Stomach (tissue), 9 donors: ENCODE data around the gene PTPRD. TPM values are rescaled to one million over a fixed set of nuclear protein-coding genes. Genes with fewer than 3 reads are reported as not detected.

ENCODE experiments used
- DNase-seq, 2 donors: peaks; one replicate each; pipeline versions ENCODE4 v3.0.0 to v3.0.0-alpha.2; 2013 to 2019
- H3K27ac ChIP-seq, 5 donors: fragments of 200-600 bp in 4 of 5; sonication (generic) in 4 of 5; one replicate each; pipeline ENCODE4 v1.5.1; 2013 to 2019; ENCODE audit warnings: mild to moderate bottlenecking in 1 of 5, moderate library complexity in 1 of 5
- H3K27me3 ChIP-seq, 3 donors: fragments of 200-600 bp; sonication (generic); one replicate each; pipeline ENCODE4 v1.5.1; 2017 to 2019; ENCODE audit warnings: mixed run types in 1 of 3
- H3K36me3 ChIP-seq, 4 donors: fragments of 200-600 bp; sonication (generic); 1 replicate in 3 of 4; 2 replicates in 1 of 4; pipeline ENCODE4 v1.5.1; 2016 to 2019
- H3K4me1 ChIP-seq, 4 donors: fragments of 200-600 bp; sonication (generic); one replicate each; pipeline ENCODE4 v1.5.1; 2016 to 2019
- H3K4me3 ChIP-seq, 4 donors: fragments of 200-600 bp; sonication (generic) in 3 of 4; one replicate each; pipeline ENCODE4 v1.5.1; 2016 to 2019; ENCODE audit warnings: mild to moderate bottlenecking in 1 of 4
- H3K9me3 ChIP-seq, 4 donors: fragments of 200-600 bp; sonication (generic); one replicate each; pipeline ENCODE4 v1.5.1; 2016 to 2019
- EP300 ChIP-seq: sonication (generic); formaldehyde crosslinking; IDR thresholded peaks from one replicate; pipeline ENCODE4 v1.6.1; 2017; ENCODE audit warnings: antibody characterized with exemption
- POLR2A ChIP-seq, 4 donors: fragments of 450-650 bp; IDR thresholded peaks; one replicate each; pipeline ENCODE4 v1.6.1; 2016; ENCODE audit warnings: antibody characterized with exemption in 4 of 4, control low read depth in 2 of 4, mild to moderate bottlenecking in 1 of 4, moderate library complexity in 1 of 4
- POLR2AphosphoS5 ChIP-seq, 3 donors: sonication (generic); formaldehyde crosslinking; IDR thresholded peaks; one replicate each; pipeline ENCODE4 v1.6.1; 2016; ENCODE audit warnings: antibody characterized with exemption in 3 of 3
- WGBS, 5 donors: extraction: QIAGEN DNeasy Blood & Tissue Kit in 3 of 5; methylation state at CpG; one replicate each; pipeline versions ENCODE4 v1.1.5 to v1.1.7; 2013 to 2018; 5-methylcytosine and 5-hydroxymethylcytosine counted together
- intact Hi-C: fragments of 100-400 bp; cut with DNase I; formaldehyde crosslinking; loops from one replicate; pipeline ENCODE4 v1.15.1; 2023; ENCODE audit warnings: low total_unique reads
- polyA plus RNA-seq, 3 donors: library from polyadenylated mRNA; stranded (reverse); fragments of 200-250 nt; gene quantifications; one replicate each; pipeline ENCODE4 v1.2.3, GENCODE V29; 2013
- total RNA-seq, 5 donors: library from RNA; depleted of rRNA; stranded (reverse); fragments of >200 nt; gene quantifications; one replicate each; pipeline versions ENCODE4 v1.1.0 to v1.2.3, GENCODE V29; 2014 to 2016
- TF ChIP-seq, protein P1 (sequence below), 7 experiments: fragments of 450-650 bp in 4 of 7; fragments of 200-600 bp in 3 of 7; sonication (generic) in 3 of 7; IDR thresholded peaks; one replicate each; pipeline ENCODE4 v1.5.1; 2016 to 2019; ENCODE audit warnings: antibody characterized with exemption in 7 of 7, control low read depth in 2 of 7, mild to moderate bottlenecking in 1 of 7
- donor health status: healthy with polysubstance abuse.
- donor health status: Bipolar disorder and iron deficiency.
- donor health status: healthy.

Gene PTPRD
- total and polyA plus RNA-seq, 8 donors = 0.12 to 53.1 (median 1.2) TPM

DNA sequence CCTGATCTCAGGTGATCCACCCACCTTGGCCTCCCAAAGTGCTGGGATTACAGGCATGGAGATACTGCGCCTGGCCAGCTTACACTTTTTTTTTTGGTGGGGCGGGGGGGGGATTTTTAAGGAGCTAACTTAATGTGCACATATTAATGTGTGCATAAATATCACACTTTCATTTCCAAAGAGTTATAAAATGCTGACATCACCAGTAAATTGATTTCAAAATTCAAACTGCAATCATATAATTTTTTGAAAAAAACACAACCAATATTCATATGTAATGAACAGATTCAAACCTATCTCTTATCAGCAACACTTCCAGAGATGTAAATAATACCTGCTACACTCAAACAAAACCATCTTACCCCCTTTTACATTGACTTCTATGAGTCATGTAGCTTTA lies 1806.7 kb downstream of the PTPRD start:
- Histone ChIP-seq H3K4me1 (no peaks in the 10 kb centered on the region), H3K36me3 (no peaks in the 10 kb centered on the region), H3K9me3 (no peaks in the 10 kb centered on the region), H3K27me3 (no peaks in the 10 kb centered on the region), H3K27ac (no peak overlapping the region), H3K4me3 (no peak overlapping the region)
- intact Hi-C loops = no loop called here
- WGBS, 5 donors = 74 to 92% (median 83%) methylated on average over 2 of the region's 2 CpGs
- DNase-seq = no peak
- TF ChIP-seq EP300 (no peak), POLR2AphosphoS5 (IDR thresholded peaks at IDR 0.05) (no peak), POLR2A (IDR thresholded peaks at IDR 0.05) (no peak)
- TF ChIP-seq, protein P1, sequence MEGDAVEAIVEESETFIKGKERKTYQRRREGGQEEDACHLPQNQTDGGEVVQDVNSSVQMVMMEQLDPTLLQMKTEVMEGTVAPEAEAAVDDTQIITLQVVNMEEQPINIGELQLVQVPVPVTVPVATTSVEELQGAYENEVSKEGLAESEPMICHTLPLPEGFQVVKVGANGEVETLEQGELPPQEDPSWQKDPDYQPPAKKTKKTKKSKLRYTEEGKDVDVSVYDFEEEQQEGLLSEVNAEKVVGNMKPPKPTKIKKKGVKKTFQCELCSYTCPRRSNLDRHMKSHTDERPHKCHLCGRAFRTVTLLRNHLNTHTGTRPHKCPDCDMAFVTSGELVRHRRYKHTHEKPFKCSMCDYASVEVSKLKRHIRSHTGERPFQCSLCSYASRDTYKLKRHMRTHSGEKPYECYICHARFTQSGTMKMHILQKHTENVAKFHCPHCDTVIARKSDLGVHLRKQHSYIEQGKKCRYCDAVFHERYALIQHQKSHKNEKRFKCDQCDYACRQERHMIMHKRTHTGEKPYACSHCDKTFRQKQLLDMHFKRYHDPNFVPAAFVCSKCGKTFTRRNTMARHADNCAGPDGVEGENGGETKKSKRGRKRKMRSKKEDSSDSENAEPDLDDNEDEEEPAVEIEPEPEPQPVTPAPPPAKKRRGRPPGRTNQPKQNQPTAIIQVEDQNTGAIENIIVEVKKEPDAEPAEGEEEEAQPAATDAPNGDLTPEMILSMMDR (IDR thresholded peaks at IDR 0.05) = no peak

DNA sequence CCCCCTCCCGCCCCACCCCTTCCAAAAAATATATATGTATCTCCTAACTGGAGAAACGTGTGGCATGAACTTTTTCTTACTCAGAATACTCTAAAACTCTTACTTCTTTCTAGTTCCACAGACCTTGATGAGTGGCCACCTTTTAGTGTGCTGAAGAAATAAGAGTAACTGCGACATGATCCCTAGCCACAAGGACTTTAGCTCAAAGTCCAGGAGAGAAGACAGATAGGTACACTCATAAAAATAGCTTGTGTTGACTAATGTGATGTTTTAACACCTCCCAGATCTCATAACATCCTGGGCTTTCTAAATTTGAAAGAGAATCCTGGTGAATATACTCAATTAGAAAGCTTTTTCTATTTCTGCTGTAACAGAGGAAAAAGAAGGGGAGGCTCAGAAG lies 1808.2 kb downstream of the PTPRD start:
- Histone ChIP-seq H3K36me3 (no peaks in the 10 kb centered on the region), H3K4me3 (no peak overlapping the region), H3K4me1 (no peaks in the 10 kb centered on the region), H3K9me3 (no peaks in the 10 kb centered on the region), H3K27me3 (no peaks in the 10 kb centered on the region), H3K27ac (no peak overlapping the region)
- peak in 1 of 2 donors; percentile 13 for DNase-seq
- intact Hi-C loops = no loop called here
- WGBS, 5 donors = 69 to 92% (median 76%) methylated on average over 3 of the region's 3 CpGs
- TF ChIP-seq EP300 (no peak), POLR2AphosphoS5 (IDR thresholded peaks at IDR 0.05) (no peak), POLR2A (IDR thresholded peaks at IDR 0.05) (no peak)
- TF ChIP-seq, protein P1 (IDR thresholded peaks at IDR 0.05) = no peak

DNA sequence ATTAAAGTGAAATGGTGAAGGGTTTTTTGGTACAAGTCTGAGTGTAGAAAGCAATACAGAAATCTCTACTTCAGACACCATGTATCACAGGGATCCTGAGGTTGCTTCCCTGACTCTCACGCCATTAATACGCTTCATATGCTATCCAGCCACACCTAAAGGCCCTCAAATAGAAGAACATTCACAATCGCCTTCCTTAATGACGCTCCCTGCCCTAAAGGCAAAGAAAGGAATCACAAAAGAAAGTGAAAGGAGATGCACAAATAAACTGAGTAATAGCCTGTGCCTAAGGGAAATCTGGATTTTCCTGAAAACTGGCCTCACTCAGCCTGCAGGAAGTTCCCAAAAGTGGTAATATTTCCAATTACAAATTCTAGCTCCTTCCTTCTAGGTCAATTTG lies 1810.6 kb downstream of the PTPRD start:
- Histone ChIP-seq H3K9me3 (no peaks in the 10 kb centered on the region), H3K27ac (no peak overlapping the region), H3K27me3 (no peaks in the 10 kb centered on the region), H3K4me3 (no peak overlapping the region), H3K4me1 (no peaks in the 10 kb centered on the region), H3K36me3 (no peaks in the 10 kb centered on the region)
- TF ChIP-seq, protein P1 (IDR thresholded peaks at IDR 0.05) = no peak
- TF ChIP-seq EP300 = no peak
- TF ChIP-seq POLR2A (IDR thresholded peaks at IDR 0.05) = no peak
- no peak for TF ChIP-seq POLR2AphosphoS5 (IDR thresholded peaks at IDR 0.05)
- intact Hi-C loops = no loop called here
- peak in 1 of 2 donors; percentile 32 for DNase-seq
- WGBS, 5 donors = 56 to 82% (median 72%) methylated on average over 4 of the region's 4 CpGs

DNA sequence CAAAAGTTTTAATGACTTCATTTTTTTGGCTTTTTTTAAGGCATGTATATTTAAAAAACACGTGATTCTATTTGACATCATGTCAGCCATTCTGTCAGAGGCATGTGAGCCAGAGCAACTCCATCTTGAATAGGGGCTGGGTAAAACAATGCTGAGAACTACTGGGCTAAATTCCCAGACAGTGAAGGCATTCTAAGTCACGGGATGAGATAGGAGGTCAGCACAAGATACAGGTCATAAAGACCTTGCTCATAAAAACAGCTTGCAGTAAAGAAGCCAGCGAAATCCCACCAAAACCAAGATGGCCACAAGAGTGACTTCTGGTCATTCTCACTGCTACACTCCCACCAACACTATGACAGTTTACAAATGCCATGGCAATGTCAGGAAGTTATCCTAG lies 1812.6 kb downstream of the PTPRD start:
- Histone ChIP-seq H3K4me3 (no peak overlapping the region), H3K9me3 (no peaks in the 10 kb centered on the region), H3K27me3 (no peaks in the 10 kb centered on the region), H3K27ac (no peak overlapping the region), H3K4me1 (no peaks in the 10 kb centered on the region), H3K36me3 (no peaks in the 10 kb centered on the region)
- intact Hi-C loops = no loop called here
- DNase-seq = no peak
- no peak for TF ChIP-seq POLR2A (IDR thresholded peaks at IDR 0.05)
- 72 to 80% (median 79%) methylated on average over 3 of the region's 3 CpGs for WGBS, 5 donors

DNA sequence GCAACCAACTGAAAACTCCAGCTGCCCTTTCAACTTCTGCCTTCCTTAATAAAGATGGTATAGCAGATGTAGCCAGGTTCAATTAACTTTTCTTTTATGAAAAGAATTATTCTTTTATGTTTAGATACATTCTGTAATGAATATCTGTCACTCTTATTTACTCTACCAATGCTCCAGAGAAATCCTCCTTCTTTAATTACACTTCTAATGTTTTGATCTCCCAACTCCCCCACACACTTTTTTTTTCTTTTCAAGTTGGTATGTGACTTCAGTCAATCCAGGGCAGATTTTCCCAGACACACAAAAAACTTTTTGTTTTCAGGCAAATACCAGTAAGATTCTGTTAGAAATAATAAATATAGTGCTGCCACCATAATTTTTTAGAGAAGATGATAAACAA lies 1813.2 kb downstream of the PTPRD start:
- DNase-seq = no peak
- Histone ChIP-seq H3K36me3 (no peaks in the 10 kb centered on the region), H3K4me1 (no peaks in the 10 kb centered on the region), H3K27ac (no peak overlapping the region), H3K27me3 (no peaks in the 10 kb centered on the region), H3K9me3 (no peaks in the 10 kb centered on the region), H3K4me3 (no peak overlapping the region)
- intact Hi-C loops = no loop called here
- TF ChIP-seq POLR2AphosphoS5 (IDR thresholded peaks at IDR 0.05) (no peak), EP300 (no peak), POLR2A (IDR thresholded peaks at IDR 0.05) (no peak)
- TF ChIP-seq, protein P1 (IDR thresholded peaks at IDR 0.05) = no peak
